Uterus (tissue), 2 donors: ENCODE data around the gene GPRC5C.

Experiments
- POLR2A ChIP-seq, 2 donors: fragments of 450-650 bp; IDR thresholded peaks; one replicate each; pipeline ENCODE4 v1.6.1; 2016; ENCODE audit warnings: antibody characterized with exemption in 2 of 2, mild to moderate bottlenecking in 1 of 2, moderate library complexity in 1 of 2
- TF ChIP-seq, protein P1 (sequence below), 4 experiments: fragments of 200-600 bp in 2 of 4; fragments of 450-650 bp in 2 of 4; sonication (generic) in 2 of 4; IDR thresholded peaks; one replicate each; pipeline ENCODE4 v1.5.1; 2016 to 2019; ENCODE audit warnings: antibody characterized with exemption in 4 of 4, mild to moderate bottlenecking in 2 of 4, moderate library complexity in 1 of 4

- TF ChIP-seq, protein P1, sequence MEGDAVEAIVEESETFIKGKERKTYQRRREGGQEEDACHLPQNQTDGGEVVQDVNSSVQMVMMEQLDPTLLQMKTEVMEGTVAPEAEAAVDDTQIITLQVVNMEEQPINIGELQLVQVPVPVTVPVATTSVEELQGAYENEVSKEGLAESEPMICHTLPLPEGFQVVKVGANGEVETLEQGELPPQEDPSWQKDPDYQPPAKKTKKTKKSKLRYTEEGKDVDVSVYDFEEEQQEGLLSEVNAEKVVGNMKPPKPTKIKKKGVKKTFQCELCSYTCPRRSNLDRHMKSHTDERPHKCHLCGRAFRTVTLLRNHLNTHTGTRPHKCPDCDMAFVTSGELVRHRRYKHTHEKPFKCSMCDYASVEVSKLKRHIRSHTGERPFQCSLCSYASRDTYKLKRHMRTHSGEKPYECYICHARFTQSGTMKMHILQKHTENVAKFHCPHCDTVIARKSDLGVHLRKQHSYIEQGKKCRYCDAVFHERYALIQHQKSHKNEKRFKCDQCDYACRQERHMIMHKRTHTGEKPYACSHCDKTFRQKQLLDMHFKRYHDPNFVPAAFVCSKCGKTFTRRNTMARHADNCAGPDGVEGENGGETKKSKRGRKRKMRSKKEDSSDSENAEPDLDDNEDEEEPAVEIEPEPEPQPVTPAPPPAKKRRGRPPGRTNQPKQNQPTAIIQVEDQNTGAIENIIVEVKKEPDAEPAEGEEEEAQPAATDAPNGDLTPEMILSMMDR (IDR thresholded peaks at IDR 0.05) = peak in 3 of 4 experiments; percentile 25 to 43 (median 32)
- no peak for TF ChIP-seq POLR2A (IDR thresholded peaks at IDR 0.05)
Observed at GRCh38 chr17:74437702-74438101, 5.8 kb downstream of the GPRC5C start.
